GM12891 (cell line): ENCODE results near the gene CTRB2.

Source experiments
- POLR2A ChIP-seq: IDR thresholded peaks from 2 replicates; pipeline ENCODE4 v1.6.1; 2011; ENCODE audit warnings: low read depth, low read length, control low read depth
- POLR2AphosphoS5 ChIP-seq: IDR thresholded peaks from 2 replicates; pipeline ENCODE4 v1.6.1; 2011; ENCODE audit warnings: low read depth, low read length, control low read depth
- POU2F2 ChIP-seq: IDR thresholded peaks from 2 replicates; pipeline ENCODE4 v1.6.1; 2011; ENCODE audit warnings: low read depth, mild to moderate bottlenecking, control low read depth, low read length, moderate library complexity
- TAF1 ChIP-seq: IDR thresholded peaks from 2 replicates; pipeline ENCODE4 v1.6.1; 2011; ENCODE audit warnings: low read depth, low read length, control low read depth

DNA sequence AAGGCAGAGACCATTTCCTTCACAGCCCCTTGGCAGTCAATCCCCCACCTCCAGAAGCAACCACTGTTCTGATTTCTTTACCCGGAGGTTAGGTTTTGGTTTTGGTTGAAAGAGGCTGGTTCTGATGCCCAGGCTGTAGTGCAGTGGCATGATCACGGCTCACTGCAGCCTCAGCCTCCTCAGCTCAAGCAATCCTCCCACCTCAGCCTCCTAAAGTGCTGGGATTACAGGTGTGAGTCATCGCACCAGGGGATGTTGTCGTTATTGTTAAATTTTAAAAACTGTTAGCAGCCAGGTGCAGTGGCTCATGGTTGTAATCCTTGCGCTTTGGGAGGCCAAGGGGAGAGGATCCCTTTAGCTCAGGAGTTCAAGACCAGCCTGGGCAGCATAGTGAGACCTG, 3.0 kb upstream of the CTRB2 start:
- TF ChIP-seq TAF1 (no peak), POLR2AphosphoS5 (no peak), POLR2A (no peak), POU2F2 (no peak)
